Heart left ventricle (tissue), 13 donors: ENCODE results near the gene USP7.

Source experiments
- POLR2A ChIP-seq, 2 donors: fragments of 450-650 bp; IDR thresholded peaks; one replicate each; pipeline ENCODE4 v1.6.1; 2017; ENCODE audit warnings: antibody characterized with exemption in 2 of 2, mild to moderate bottlenecking in 2 of 2, moderate library complexity in 2 of 2
- TF ChIP-seq, protein P1 (sequence below), 12 donors: fragments of 200-600 bp; sonication (generic) in 4 of 12; IDR thresholded peaks; one replicate each; pipeline versions ENCODE4 v1.5.0 to v1.8.0; 2018 to 2022; ENCODE audit warnings: antibody characterized with exemption in 12 of 12, mild to moderate bottlenecking in 5 of 12
- donor health status: ischemic (EF 13 %, LVEDD 7.1; RV severe dilation, severe dysfunction).
- donor health status: DM: no; HTN: yes; CAD: no.
- donor health status: DM: no; HTN: no; CAD: no.
- donor health status: ischemic (EF 25% LVEDD 6.9; RV normal size, moderate dysfunction).
- donor health status: ischemic (EF 25% LVEDD 5.7; RV mildly dilated, moderate dysfunction).
- donor health status: ischemic (EF 35%, LVEDD 5.7; RV mildly dilated, moderate dysfunction).
- donor health status: nonischemic (EF 11% LVEDD 7.7; RV severe dilation, severe dysfunction).
- donor health status: DM: yes; HTN: yes; CAD: no.
- donor health status: PGD.
- donor health status: ischemic (EF 29% LVEDD 5.4; RV normal size, mild dysfunction).
- donor health status: nonischemic (EF 23%, LVEDD 6.1; RV moderate dilation, normal function).

DNA sequence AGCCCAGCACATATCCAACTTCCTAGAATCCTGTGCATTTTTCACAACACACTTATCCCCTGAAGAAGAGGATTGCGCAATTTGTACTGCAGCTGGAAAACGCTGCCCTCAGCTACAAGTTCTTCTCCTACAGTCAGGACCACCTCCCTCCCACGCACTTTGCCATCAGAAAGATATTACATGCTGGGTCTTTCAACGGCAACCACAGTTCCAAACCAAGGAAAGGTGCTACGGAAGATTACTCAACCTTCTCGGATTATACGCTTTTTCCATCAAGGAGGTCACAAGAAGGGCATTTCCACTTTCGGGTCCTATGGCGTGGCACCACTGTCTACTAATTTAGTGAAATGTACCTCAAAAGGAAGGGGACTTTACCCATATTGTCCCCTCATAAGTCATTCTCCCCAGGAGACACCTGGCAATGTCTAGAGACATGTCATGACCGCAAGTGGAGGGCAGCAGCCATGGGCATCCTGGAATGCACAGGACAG, 35.2 kb downstream of the USP7 start:
- TF ChIP-seq POLR2A (IDR thresholded peaks at IDR 0.05): no peak
- TF ChIP-seq, protein P1, sequence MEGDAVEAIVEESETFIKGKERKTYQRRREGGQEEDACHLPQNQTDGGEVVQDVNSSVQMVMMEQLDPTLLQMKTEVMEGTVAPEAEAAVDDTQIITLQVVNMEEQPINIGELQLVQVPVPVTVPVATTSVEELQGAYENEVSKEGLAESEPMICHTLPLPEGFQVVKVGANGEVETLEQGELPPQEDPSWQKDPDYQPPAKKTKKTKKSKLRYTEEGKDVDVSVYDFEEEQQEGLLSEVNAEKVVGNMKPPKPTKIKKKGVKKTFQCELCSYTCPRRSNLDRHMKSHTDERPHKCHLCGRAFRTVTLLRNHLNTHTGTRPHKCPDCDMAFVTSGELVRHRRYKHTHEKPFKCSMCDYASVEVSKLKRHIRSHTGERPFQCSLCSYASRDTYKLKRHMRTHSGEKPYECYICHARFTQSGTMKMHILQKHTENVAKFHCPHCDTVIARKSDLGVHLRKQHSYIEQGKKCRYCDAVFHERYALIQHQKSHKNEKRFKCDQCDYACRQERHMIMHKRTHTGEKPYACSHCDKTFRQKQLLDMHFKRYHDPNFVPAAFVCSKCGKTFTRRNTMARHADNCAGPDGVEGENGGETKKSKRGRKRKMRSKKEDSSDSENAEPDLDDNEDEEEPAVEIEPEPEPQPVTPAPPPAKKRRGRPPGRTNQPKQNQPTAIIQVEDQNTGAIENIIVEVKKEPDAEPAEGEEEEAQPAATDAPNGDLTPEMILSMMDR (IDR thresholded peaks at IDR 0.05): no peak
